ENCODE data around the gene ACKR2.

ACKR2 gene

DNA sequence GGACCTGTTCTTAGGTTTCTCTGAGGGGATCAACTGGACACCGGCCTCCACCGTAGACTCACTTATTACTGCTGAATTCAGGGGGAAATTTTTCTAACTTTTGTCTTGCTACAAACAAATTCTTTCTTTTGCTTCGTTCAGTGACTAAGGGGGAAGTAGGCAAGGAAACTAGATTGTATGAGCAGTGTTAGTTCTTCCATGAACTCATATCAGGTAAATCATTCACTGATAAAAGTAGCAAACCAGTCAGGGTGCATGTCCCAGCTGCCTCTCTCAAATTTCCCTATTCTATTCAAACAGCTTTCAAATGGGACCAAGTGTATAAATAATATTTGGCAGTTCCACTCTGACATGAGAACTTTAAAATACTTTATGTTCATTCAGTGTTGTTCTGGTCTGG lies 28.8 kb upstream of the ACKR2 start:
- Histone ChIP-seq H3K9ac (ENCODE audit: low read depth, low read length) (no peak overlapping the region), H3K4me1 (ENCODE audit: control insufficient read depth, insufficient read depth, low read length) (peaks cover 4% of the 10 kb centered on the region; the same call in 1 of the 2 replicates), H3K9me3 (ENCODE audit: control insufficient read depth, insufficient read depth, low read length) (no peaks in the 10 kb centered on the region), H3K4me3 (ENCODE audit: low read depth, low read length) (no peak overlapping the region), H3K36me3 (ENCODE audit: control insufficient read depth, insufficient read depth, low read length) (peaks cover 19% of the 10 kb centered on the region), H3K27me3 (ENCODE audit: control insufficient read depth, insufficient read depth, low read length) (no peaks in the 10 kb centered on the region), H3K27ac (ENCODE audit: low read depth, low read length) (no peak overlapping the region)

DNA sequence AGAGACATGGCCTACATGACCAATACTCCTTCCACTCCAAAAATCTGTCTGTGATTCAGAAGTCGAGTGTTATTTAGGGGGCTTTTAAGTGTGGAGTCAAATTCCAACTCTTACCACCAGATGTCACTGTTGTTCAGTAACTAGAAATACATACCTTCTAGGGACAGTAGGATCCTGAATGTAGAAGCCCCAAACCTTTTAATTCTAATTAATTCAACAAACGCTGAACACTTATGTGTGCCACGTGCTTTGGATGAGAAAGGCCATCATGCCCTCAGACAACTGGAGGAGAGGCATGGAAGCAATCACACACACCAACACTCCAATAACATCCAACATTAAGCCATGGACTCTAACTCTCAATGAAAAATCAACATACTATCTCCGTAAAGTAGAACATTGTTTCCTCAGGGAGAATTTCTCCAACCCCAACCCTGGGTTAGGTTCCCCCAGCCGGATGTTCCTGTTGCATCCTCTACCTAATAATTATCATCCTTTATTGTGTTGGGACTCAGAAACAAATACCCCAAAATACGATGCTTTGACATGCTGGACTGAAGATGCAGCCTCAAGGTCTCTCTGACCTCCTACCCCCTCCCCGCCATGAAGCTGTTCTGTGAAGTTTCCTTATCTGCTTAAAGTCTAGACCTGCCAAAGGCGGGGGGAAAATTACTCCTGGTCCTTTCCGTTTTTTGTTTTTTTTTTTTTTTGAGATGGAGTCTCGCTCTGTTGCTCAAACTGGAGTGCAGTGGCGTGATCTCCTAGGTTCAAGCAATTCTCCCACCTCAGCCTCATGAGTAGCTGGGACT lies 28.1 kb upstream of the ACKR2 start:
- H3K36me3 ChIP-seq (ENCODE audit: control insufficient read depth, insufficient read depth, low read length) = peaks cover 26% of the 10 kb centered on the region
- H3K27ac ChIP-seq (ENCODE audit: low read depth, low read length) = peak overlapping the region; percentile 39
- H3K4me1 ChIP-seq (ENCODE audit: control insufficient read depth, insufficient read depth, low read length) = peaks cover 4% of the 10 kb centered on the region; the same call in 1 of the 2 replicates
- no peaks in the 10 kb centered on the region for H3K9me3 ChIP-seq (ENCODE audit: control insufficient read depth, insufficient read depth, low read length)
- no peaks in the 10 kb centered on the region for H3K27me3 ChIP-seq (ENCODE audit: control insufficient read depth, insufficient read depth, low read length)
- H3K4me3 ChIP-seq (ENCODE audit: low read depth, low read length) = no peak overlapping the region
- no peak overlapping the region for H3K9ac ChIP-seq (ENCODE audit: low read depth, low read length)

DNA sequence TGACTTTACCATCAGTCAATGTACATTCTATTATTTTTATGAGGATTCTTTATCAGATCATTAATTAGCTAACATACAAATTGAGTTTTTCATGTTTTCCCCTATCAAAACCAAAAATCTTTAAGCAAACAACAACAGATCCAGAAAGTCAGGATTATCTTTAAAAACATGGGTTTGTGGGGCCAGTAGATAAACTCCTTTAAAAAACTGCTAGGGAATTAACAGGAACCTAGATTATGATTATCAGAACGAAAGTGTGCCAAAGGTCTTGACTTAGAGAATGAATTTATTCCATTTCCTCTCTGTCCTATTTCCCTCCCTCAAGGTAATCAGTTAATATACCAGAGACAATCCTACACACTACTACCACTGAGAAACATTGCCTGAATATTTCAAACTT lies 23.0 kb upstream of the ACKR2 start:
- H3K27ac ChIP-seq (ENCODE audit: low read depth, low read length) = no peak overlapping the region
- H3K9ac ChIP-seq (ENCODE audit: low read depth, low read length) = no peak overlapping the region
- H3K36me3 ChIP-seq (ENCODE audit: control insufficient read depth, insufficient read depth, low read length) = peaks cover 57% of the 10 kb centered on the region
- H3K4me1 ChIP-seq (ENCODE audit: control insufficient read depth, insufficient read depth, low read length) = peaks cover under 1% of the 10 kb centered on the region; the same call in 1 of the 2 replicates
- H3K27me3 ChIP-seq (ENCODE audit: control insufficient read depth, insufficient read depth, low read length) = no peaks in the 10 kb centered on the region
- no peaks in the 10 kb centered on the region for H3K9me3 ChIP-seq (ENCODE audit: control insufficient read depth, insufficient read depth, low read length)
- H3K4me3 ChIP-seq (ENCODE audit: low read depth, low read length) = no peak overlapping the region

DNA sequence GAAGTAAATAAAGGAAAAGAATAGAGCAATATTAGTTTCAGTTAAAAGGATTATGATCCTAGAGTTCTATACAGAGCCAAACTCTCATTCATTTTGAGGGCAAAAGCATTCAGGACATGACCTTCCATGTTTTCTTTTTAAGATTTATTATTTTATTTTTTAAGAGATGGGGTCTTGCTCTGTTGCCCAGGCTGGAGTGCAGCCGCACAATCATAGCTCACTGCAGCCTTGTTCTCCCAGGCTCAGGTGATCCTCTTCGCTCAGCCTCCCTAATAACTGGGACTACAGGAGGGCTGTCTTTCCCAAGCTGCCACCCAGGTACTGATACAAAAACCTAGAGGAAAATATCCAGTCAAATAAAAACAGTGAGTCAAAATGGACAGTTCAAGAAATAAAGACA lies 22.6 kb upstream of the ACKR2 start:
- Histone ChIP-seq H3K9ac (ENCODE audit: low read depth, low read length) (no peak overlapping the region), H3K4me3 (ENCODE audit: low read depth, low read length) (no peak overlapping the region), H3K27me3 (ENCODE audit: control insufficient read depth, insufficient read depth, low read length) (no peaks in the 10 kb centered on the region), H3K9me3 (ENCODE audit: control insufficient read depth, insufficient read depth, low read length) (no peaks in the 10 kb centered on the region), H3K36me3 (ENCODE audit: control insufficient read depth, insufficient read depth, low read length) (peaks cover 61% of the 10 kb centered on the region), H3K4me1 (ENCODE audit: control insufficient read depth, insufficient read depth, low read length) (no peaks in the 10 kb centered on the region), H3K27ac (ENCODE audit: low read depth, low read length) (no peak overlapping the region)

DNA sequence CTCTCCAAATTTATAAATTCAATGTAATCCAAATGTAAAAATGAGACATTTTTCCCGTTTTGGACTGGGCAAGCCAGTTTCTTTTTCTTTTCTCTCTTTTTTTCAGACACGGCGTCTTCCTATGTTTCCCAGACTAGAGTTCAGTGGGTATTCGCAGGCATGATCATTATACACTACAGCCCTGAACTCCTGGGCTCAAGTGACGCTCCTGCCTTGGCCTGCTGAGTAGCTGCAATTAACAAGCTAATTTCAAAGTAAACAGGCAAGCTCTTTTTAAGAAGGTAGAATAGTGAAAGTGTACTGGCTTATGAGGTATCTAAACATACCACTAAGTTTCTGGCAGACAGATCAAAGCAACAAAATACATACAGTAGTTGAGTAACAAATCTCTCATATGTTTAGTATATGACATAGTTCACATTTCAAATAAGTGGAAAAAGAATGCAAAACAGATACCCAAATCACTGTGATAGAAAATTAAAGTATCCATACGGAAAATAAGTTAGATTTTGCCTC lies 18.5 kb upstream of the ACKR2 start:
- Histone ChIP-seq H3K36me3 (ENCODE audit: control insufficient read depth, insufficient read depth, low read length) (peaks cover 67% of the 10 kb centered on the region), H3K27me3 (ENCODE audit: control insufficient read depth, insufficient read depth, low read length) (no peaks in the 10 kb centered on the region), H3K4me3 (ENCODE audit: low read depth, low read length) (no peak overlapping the region)

DNA sequence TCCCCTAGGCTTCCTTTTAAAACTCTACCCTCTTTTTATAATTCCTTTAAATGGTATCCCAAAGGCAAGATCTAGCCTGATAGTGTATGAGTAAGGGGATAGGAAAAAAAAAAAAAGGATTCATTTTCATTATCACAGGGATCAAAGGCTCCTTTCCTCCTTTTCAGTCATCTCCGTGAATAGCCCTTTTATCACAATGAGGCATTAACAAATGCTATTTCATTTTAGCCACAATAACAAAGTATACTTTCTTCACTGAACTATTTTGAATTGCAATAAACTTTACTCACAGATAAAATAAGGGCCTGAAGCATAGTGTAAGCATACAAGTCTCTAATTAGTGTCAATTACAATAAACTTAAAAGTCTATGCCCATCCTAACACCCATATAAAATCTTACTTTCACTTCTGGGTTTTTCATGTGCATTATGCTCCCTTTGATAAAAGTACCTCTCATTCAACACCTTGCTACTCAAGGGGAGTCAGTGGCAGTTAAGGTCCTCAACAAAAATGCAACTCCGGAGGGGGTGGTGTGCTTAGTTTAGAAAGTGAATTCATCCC lies 13.5 kb upstream of the ACKR2 start:
- Histone ChIP-seq H3K27ac (ENCODE audit: low read depth, low read length) (no peak overlapping the region), H3K9me3 (ENCODE audit: control insufficient read depth, insufficient read depth, low read length) (no peaks in the 10 kb centered on the region), H3K4me1 (ENCODE audit: control insufficient read depth, insufficient read depth, low read length) (peaks cover 17% of the 10 kb centered on the region), H3K4me3 (ENCODE audit: low read depth, low read length) (no peak overlapping the region), H3K27me3 (ENCODE audit: control insufficient read depth, insufficient read depth, low read length) (no peaks in the 10 kb centered on the region), H3K9ac (ENCODE audit: low read depth, low read length) (no peak overlapping the region), H3K36me3 (ENCODE audit: control insufficient read depth, insufficient read depth, low read length) (peaks cover 38% of the 10 kb centered on the region)

More for the DNA sequence above, 18.5 kb upstream of the ACKR2 start:
- no peak overlapping the region for H3K27ac ChIP-seq (ENCODE audit: low read depth, low read length)
- H3K9ac ChIP-seq (ENCODE audit: low read depth, low read length) = no peak overlapping the region
- H3K4me1 ChIP-seq (ENCODE audit: control insufficient read depth, insufficient read depth, low read length) = peaks cover 2% of the 10 kb centered on the region
- H3K9me3 ChIP-seq (ENCODE audit: control insufficient read depth, insufficient read depth, low read length) = no peaks in the 10 kb centered on the region

DNA sequence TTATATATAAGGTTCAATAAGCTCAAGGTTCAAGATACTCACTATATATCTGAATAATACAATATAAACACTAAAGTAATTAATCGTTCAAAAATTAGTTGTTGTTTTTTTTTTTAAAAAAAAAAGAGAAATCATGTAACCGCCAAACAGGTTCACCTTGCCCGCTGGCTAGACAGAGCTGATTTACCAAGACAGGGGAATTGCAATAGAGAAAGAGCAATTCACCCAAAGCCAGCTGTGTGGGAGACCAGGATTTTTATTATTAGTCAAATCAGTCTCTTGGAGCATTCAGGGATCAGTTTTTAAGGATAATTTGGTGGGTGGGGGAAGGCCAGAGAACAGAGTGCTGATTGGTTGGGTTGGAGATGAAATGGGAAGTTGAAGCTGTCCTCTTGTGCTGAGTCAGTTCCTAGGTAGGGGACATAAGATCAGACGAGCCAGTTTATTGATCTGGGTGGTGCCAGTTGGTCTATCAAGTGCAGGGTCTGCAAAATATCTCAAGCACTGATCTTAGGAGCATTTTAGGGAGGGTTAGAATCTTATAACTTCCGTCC lies 12.8 kb upstream of the ACKR2 start:
- no peak overlapping the region for H3K4me3 ChIP-seq (ENCODE audit: low read depth, low read length)
- H3K4me1 ChIP-seq (ENCODE audit: control insufficient read depth, insufficient read depth, low read length) = peaks cover 17% of the 10 kb centered on the region
- no peak overlapping the region for H3K27ac ChIP-seq (ENCODE audit: low read depth, low read length)
- no peak overlapping the region for H3K9ac ChIP-seq (ENCODE audit: low read depth, low read length)
- H3K9me3 ChIP-seq (ENCODE audit: control insufficient read depth, insufficient read depth, low read length) = no peaks in the 10 kb centered on the region
- H3K27me3 ChIP-seq (ENCODE audit: control insufficient read depth, insufficient read depth, low read length) = no peaks in the 10 kb centered on the region
- H3K36me3 ChIP-seq (ENCODE audit: control insufficient read depth, insufficient read depth, low read length) = peaks cover 37% of the 10 kb centered on the region

DNA sequence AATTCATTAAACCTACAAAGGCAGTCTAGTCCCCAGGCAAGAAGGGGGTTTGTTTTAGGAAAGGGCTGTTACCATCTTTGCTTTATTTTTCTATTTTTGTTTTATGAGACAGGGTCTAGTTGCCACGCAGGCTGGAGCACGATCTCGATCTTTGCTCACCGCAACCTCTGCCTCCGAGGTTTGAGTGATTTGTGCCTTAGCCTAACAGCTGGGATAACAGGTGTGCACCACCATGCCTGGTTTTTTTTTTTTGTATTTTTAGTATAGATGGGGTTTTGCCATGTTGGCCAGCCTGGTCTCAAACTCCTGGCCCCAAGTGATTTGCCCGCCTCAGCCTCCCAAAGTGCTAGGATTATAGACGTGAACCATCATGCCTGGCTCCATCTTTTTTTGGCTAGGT lies 9.9 kb upstream of the ACKR2 start:
- peak overlapping the region; percentile 28 for H3K27ac ChIP-seq (ENCODE audit: low read depth, low read length)
- H3K27me3 ChIP-seq (ENCODE audit: control insufficient read depth, insufficient read depth, low read length) = no peaks in the 10 kb centered on the region

DNA sequence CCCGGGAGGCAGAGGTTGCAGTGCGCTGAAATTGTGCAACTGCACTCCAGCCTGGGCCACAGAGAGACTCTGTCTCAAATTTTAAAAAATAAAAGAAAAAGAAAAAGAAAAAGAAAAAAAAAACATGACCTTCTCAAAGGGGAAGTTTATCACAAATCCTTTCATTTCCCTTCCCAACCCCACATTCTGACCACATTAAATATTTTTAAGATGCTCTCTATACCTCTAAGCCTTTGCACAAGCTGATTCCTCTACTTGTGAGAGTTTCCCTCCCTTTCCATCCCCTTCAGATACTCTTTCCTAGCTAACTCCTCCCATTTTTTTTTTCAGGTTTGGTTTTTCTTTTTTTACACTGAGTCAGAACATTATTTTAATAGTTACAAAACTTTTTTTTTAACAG lies 9.0 kb upstream of the ACKR2 start:
- peaks cover 6% of the 10 kb centered on the region for H3K27me3 ChIP-seq (ENCODE audit: control insufficient read depth, insufficient read depth, low read length)
- H3K27ac ChIP-seq (ENCODE audit: low read depth, low read length) = no peak overlapping the region
- peaks cover 29% of the 10 kb centered on the region for H3K4me1 ChIP-seq (ENCODE audit: control insufficient read depth, insufficient read depth, low read length)
- H3K9ac ChIP-seq (ENCODE audit: low read depth, low read length) = no peak overlapping the region
- H3K36me3 ChIP-seq (ENCODE audit: control insufficient read depth, insufficient read depth, low read length) = peaks cover 7% of the 10 kb centered on the region; the same call in 1 of the 2 replicates
- H3K4me3 ChIP-seq (ENCODE audit: low read depth, low read length) = no peak overlapping the region
- no peaks in the 10 kb centered on the region for H3K9me3 ChIP-seq (ENCODE audit: control insufficient read depth, insufficient read depth, low read length)

More for the DNA sequence above, 9.9 kb upstream of the ACKR2 start:
- no peak overlapping the region for H3K4me3 ChIP-seq (ENCODE audit: low read depth, low read length)
- H3K9me3 ChIP-seq (ENCODE audit: control insufficient read depth, insufficient read depth, low read length) = no peaks in the 10 kb centered on the region
- H3K36me3 ChIP-seq (ENCODE audit: control insufficient read depth, insufficient read depth, low read length) = peaks cover 14% of the 10 kb centered on the region
- no peak overlapping the region for H3K9ac ChIP-seq (ENCODE audit: low read depth, low read length)
- peaks cover 25% of the 10 kb centered on the region for H3K4me1 ChIP-seq (ENCODE audit: control insufficient read depth, insufficient read depth, low read length)

DNA sequence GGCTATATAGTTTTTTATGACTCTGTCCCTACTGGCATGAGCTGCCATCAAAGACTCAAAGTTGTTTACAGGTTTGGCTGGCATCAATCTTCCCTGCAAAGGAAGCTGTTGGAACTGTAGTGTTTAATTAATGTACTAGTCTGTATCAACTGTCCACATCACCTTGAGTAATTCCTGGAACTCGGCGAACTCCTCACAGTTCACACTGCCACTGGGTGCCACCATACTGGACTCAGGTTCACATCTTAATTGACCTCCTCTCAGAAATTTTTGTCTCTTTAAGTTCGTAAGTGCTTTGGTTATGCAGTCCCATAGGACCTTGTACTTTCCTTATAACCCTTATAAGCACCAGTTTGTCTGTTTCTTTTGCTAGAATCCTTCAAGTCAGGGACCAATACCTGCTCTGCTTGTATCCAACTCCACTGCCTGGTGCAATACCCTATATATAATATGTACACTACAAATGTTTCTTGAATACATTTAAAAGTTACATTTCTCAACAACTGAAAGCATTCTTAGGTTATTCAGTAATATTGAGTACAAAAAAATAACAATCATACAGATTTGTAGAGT lies 8.1 kb upstream of the ACKR2 start:
- H3K4me3 ChIP-seq (ENCODE audit: low read depth, low read length) = no peak overlapping the region; the same call in 1 of the 2 replicates
- H3K4me1 ChIP-seq (ENCODE audit: control insufficient read depth, insufficient read depth, low read length) = peaks cover 28% of the 10 kb centered on the region
- peaks cover 15% of the 10 kb centered on the region for H3K27me3 ChIP-seq (ENCODE audit: control insufficient read depth, insufficient read depth, low read length)
- H3K27ac ChIP-seq (ENCODE audit: low read depth, low read length) = no peak overlapping the region
- no peak overlapping the region for H3K9ac ChIP-seq (ENCODE audit: low read depth, low read length)
- peaks cover 7% of the 10 kb centered on the region; the same call in 1 of the 2 replicates for H3K36me3 ChIP-seq (ENCODE audit: control insufficient read depth, insufficient read depth, low read length)
- no peaks in the 10 kb centered on the region for H3K9me3 ChIP-seq (ENCODE audit: control insufficient read depth, insufficient read depth, low read length)
